Liver (tissue), 3 donors: ENCODE results near the gene IER3IP1.

Source experiments
- RAD21 ChIP-seq, 2 donors: IDR thresholded peaks; 2 replicates each; pipeline ENCODE4 v1.6.1; 2016; ENCODE audit warnings: antibody characterized with exemption in 2 of 2, mild to moderate bottlenecking in 2 of 2
- SP1 ChIP-seq: IDR thresholded peaks from 2 replicates; pipeline ENCODE4 v1.6.1; 2018; ENCODE audit warnings: antibody characterized with exemption, mild to moderate bottlenecking
- TAF1 ChIP-seq: conservative IDR thresholded peaks from 2 replicates; pipeline ENCODE4 v1.6.1; 2016; ENCODE audit warnings: antibody characterized with exemption, mild to moderate bottlenecking
- TF ChIP-seq, protein P1 (sequence below): fragments of 150-350 bp; IDR thresholded peaks from 2 replicates; pipeline ENCODE4 v1.5.1; 2017; ENCODE audit warnings: improper control_type of control experiment, low read depth, low read length; ENCODE audit not compliant: missing input control
- TF ChIP-seq, protein P2 (sequence below): IDR thresholded peaks from 2 replicates; pipeline ENCODE4 v1.6.1; 2016; ENCODE audit warnings: antibody characterized with exemption, mild to moderate bottlenecking
- donor health status: healthy.
- donor health status: healthy.

DNA sequence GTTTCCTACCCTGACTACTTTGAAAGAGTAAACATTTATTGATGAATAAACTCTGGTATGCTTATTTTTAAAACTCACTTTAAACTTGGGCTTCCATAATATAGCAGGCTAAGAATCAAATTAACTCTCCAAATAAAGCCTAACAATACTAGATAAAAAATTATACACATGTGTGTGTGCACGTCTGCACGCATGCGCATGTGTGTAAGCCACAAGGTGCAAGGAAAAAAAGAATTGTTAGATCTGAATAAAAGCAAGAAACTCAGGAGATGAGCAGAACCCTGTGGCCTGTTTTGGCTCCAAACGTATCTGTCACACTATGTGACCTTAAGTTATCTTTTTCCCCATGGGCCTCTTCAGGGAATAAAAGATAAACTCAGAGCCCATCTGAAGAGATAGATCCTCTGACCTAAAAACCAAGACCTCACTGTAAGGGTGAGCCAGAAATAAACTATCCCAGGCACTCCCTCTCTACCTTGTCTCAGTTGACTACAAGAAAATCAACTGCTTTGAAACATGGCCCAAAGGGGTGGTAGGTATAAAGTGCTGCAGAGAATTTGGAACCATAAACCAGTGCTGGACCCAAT is 32.2 kb downstream of the IER3IP1 start:
- TF ChIP-seq, protein P1, sequence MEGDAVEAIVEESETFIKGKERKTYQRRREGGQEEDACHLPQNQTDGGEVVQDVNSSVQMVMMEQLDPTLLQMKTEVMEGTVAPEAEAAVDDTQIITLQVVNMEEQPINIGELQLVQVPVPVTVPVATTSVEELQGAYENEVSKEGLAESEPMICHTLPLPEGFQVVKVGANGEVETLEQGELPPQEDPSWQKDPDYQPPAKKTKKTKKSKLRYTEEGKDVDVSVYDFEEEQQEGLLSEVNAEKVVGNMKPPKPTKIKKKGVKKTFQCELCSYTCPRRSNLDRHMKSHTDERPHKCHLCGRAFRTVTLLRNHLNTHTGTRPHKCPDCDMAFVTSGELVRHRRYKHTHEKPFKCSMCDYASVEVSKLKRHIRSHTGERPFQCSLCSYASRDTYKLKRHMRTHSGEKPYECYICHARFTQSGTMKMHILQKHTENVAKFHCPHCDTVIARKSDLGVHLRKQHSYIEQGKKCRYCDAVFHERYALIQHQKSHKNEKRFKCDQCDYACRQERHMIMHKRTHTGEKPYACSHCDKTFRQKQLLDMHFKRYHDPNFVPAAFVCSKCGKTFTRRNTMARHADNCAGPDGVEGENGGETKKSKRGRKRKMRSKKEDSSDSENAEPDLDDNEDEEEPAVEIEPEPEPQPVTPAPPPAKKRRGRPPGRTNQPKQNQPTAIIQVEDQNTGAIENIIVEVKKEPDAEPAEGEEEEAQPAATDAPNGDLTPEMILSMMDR = no peak
- no peak for TF ChIP-seq SP1
- TF ChIP-seq, protein P2, sequence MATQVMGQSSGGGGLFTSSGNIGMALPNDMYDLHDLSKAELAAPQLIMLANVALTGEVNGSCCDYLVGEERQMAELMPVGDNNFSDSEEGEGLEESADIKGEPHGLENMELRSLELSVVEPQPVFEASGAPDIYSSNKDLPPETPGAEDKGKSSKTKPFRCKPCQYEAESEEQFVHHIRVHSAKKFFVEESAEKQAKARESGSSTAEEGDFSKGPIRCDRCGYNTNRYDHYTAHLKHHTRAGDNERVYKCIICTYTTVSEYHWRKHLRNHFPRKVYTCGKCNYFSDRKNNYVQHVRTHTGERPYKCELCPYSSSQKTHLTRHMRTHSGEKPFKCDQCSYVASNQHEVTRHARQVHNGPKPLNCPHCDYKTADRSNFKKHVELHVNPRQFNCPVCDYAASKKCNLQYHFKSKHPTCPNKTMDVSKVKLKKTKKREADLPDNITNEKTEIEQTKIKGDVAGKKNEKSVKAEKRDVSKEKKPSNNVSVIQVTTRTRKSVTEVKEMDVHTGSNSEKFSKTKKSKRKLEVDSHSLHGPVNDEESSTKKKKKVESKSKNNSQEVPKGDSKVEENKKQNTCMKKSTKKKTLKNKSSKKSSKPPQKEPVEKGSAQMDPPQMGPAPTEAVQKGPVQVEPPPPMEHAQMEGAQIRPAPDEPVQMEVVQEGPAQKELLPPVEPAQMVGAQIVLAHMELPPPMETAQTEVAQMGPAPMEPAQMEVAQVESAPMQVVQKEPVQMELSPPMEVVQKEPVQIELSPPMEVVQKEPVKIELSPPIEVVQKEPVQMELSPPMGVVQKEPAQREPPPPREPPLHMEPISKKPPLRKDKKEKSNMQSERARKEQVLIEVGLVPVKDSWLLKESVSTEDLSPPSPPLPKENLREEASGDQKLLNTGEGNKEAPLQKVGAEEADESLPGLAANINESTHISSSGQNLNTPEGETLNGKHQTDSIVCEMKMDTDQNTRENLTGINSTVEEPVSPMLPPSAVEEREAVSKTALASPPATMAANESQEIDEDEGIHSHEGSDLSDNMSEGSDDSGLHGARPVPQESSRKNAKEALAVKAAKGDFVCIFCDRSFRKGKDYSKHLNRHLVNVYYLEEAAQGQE = no peak
- no peak for TF ChIP-seq RAD21 (IDR thresholded peaks at IDR 0.05)
- no peak for TF ChIP-seq TAF1
